HG02840 (cell line): Measurements from ENCODE around the gene HBQ1.
"Not testable (repeated sequence)": the region's sequence is repeated elsewhere in the genome, so short reads cannot be mapped to it uniquely, and the experiment has no call there.

Source experiments
- ATAC-seq: cut with Tn5 transposase; IDR thresholded peaks from one replicate; pipeline ENCODE4 v1.9.1; 2021; ENCODE audit warnings: mild to moderate bottlenecking, moderate library complexity, moderate number of reproducible peaks; ENCODE audit not compliant: unreplicated experiment, low FRiP score

HBQ1 gene

DNA sequence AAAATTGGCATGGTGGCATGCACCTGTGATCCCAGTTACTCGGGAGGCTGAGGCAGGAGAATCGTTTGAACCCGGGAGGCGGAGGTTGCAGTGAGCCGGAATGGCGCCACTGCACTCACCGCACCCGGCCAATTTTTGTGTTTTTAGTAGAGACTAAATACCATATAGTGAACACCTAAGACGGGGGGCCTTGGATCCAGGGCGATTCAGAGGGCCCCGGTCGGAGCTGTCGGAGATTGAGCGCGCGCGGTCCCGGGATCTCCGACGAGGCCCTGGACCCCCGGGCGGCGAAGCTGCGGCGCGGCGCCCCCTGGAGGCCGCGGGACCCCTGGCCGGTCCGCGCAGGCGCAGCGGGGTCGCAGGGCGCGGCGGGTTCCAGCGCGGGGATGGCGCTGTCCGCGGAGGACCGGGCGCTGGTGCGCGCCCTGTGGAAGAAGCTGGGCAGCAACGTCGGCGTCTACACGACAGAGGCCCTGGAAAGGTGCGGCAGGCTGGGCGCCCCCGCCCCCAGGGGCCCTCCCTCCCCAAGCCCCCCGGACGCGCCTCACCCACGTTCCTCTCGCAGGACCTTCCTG is at the start of gene HBQ1:
TSS of gene HBQ1 (plus strand) at position 359 of the 575 bp plus-strand sequence. CDS start at position 387, 28 bp downstream.
- ATAC-seq = no peak

DNA sequence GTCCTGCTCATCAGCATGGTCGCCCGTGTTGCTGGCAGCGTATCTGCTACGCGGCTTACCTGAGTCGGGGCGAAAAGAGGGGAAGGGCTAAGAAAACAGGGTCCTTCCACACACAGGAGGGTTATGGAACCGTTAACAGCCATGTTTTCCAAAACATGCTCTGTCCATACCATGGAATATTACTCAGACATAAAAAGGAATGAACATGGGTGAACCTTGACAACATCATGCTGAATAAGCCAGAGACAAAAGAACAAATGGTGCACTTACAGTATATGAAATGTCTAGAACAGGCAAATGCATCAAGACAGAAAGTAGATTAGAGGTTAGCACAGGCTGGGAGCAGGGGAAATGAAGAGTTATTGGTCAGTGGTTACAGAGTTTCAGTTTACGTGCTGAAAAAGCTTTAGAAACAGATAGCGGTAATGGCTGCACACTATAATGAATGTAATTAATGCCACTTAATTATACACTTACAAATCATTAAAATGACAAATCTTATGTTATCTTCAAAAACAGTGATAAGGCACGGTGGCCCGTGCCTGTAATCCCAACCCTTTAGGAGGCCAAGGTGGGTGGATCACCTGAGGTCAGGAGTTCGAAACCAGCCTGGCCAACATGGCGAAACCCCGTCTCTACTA is 49.6 kb upstream of the HBQ1 start:
- ATAC-seq = no peak

- no peak for ATAC-seq
Measured at GRCh38 chr16:132120-132519, 48.1 kb upstream of the HBQ1 start.

DNA sequence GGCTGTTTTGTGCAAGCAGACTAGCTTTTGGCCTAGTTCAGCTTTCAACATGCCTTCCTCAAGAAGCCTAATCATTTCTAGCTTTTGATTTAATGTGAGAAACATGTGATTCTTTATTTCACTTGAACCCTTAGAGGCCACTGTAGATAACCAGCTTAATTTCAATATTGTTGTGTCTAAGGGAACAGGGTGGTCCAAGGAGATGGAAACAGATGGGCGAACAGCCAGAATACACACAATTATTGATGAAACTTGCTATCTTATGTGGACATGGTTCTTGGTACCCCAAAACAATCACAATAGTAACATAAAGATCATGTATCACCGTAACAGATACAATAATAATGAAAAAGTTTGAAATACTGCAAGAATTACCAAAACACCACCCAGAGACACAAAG is 46.5 kb upstream of the HBQ1 start:
- no peak for ATAC-seq

GRCh38 chr16:138049-138417 is 42.2 kb upstream of the HBQ1 start:
- ATAC-seq = no peak

- no peak for ATAC-seq
Measured at GRCh38 chr16:140175-140857, 39.9 kb upstream of the HBQ1 start.

- no peak for ATAC-seq
Measured at GRCh38 chr16:142405-142967, 37.8 kb upstream of the HBQ1 start.

DNA sequence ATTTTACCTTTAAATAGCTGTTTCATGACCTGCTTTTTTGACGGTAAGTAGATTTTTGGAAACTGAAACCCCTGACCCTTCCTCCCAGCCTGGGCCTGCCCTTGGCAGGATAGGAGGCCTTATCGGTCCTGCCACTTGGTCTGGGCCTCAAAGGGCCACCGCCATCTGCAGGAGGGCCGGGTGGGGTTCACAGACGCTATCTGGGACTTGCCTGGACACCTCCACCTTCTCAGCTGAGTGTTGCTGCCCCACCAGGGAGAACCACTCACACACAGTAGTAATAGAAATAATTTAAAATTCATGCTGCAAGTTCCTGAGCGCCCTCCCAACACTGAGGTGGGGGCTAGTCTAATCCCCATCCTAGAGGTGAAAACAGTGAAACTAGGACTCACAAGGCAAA is 37.2 kb upstream of the HBQ1 start:
- ATAC-seq = no peak

DNA sequence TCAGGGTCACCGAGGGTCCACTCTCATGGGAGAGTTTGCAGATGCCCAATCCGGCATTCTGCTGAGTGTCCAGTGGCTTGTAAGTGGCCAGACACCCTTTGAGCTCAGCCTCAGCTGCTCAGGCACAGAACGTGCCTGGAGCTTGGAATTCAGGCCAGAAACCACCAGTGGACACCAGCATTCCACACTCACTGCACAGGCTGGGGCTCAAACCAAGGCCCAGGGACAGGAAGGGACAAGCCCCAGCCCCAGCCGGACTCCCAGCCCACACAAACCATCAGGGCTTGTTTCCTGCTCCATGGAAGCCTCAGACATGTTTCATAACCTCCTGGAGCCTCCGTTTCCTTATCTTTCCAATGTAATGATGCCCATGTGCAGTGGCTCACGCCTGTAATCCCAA is 36.8 kb upstream of the HBQ1 start:
- ATAC-seq = no peak

DNA sequence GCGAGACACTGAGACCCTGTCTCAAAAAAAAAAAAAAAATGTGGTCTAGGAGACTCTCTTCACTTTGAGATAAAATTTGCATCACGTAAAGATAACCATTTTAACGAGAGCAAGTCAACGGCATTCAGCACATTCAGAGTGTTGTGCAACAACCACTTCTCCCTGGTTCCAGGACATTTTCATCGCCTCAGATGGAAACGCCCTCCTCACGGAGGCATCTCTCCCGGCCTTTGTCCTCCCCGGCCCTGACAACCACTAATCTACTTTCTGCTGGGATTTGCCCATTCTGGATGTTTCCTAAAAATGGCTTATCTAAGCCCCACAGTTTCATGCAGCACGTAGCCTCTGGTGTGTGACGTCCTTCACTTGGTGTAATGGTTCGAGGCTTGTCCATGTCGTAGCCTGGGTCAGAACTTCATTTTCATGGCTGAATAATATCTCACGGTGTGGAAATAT is 35.4 kb upstream of the HBQ1 start:
- ATAC-seq = no peak

DNA sequence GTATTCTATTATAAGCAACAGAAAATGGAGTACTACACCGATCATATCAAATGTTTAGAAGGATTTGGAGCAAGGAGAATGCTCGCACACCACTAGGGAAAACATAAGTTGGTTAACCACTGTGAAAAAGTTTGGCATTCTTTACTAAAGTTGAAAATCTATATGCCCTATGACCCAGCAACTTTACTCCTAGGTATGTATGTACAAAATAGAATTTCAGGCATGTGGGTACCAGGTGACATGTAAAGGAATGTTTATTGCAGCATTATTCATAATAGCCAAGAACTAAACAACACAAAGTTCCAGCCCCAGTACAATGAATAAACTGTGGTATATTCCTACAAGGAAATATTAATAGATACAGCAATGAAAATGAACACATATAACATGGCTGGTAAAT is 33.6 kb upstream of the HBQ1 start:
- ATAC-seq = no peak

DNA sequence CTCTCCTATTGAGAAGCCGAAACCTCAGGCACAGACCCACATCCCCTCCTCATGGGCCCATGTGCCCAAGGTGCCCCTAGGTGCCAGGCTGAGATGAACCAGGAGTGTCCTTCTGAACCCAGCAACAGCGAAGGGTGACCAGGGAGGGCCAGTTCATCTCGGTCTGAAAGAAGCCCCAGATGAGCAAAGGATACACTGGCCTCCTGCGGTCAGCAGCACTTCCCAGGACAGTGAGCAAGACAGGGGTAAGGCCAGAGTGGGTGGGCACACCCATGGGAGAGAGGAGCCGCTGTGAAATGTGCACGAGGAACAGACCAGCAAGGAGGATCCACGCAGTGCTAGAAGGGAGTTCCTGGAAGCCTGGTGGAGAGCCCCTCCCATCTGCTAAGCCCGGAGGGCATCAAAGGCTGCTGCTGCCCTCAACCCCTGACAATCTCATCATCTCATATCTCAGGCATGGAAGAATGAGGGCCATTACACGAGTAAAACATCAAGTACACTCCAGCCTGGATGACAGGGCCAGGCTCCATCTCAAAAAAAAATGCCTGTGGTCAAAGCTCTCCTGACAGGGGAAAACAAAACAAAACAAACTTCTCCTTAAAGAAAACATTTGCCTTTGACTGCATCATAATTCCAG is 31.1 kb upstream of the HBQ1 start:
- no peak for ATAC-seq

- no peak for ATAC-seq
Measured at GRCh38 chr16:152141-153128, 27.8 kb upstream of the HBQ1 start, which contains the start of gene HBZ. Gene HBZ (plus strand): TSS chr16:152644. CDS start chr16:152910, 266 bp downstream.

- not testable (repeated sequence) for ATAC-seq
Measured at GRCh38 chr16:153129-153521, 27.1 kb upstream of the HBQ1 start.

DNA sequence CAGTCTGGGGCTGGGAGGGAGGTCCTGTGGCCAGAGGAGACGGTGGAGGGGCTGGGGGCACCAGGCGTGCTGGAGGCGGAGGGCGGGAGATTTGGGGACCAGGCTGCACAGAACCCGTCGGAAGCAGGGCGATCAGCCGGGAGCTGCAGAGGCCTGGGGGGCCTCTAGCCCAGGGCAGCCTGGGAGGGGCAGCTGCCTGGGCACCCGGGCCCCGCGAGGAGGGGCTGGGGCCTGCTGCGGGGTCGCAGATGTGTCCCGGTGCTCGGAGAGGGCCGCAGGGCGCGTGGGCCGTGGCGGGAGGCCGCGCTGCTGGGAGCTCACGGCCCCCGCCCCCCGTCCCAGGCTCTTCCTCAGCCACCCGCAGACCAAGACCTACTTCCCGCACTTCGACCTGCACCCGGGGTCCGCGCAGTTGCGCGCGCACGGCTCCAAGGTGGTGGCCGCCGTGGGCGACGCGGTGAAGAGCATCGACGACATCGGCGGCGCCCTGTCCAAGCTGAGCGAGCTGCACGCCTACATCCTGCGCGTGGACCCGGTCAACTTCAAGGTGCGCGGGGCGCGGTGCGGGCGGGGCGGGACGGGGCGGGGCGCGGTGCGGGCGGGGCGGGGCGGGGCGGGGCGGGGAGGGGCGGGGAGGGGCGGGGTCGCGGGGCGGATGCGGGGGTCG is 26.6 kb upstream of the HBQ1 start:
- not testable (repeated sequence) for ATAC-seq

GRCh38 chr16:154217-155030 is 25.8 kb upstream of the HBQ1 start:
- no peak for ATAC-seq

DNA sequence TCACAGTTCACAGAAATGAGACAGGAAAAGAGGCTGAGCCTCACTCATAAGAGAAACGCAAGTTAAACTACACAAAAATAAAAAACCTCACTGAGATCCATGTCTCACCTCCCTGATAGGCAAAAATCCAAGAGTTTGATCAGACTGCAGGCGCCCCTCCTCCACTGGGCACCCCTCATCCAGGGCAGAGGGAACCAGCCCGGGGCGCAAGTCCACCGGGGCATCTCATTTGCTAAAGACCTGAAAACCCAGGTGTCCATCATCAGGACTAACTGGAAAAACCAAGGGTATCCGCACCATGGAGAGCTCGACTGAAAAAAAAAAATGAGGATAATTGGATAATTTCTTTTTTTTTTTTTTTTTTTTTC is 25.2 kb upstream of the HBQ1 start:
- no peak for ATAC-seq

GRCh38 chr16:159136-159849 is 21.0 kb upstream of the HBQ1 start:
- no peak for ATAC-seq
